Measurements from ENCODE around the gene NAXD.

DNA sequence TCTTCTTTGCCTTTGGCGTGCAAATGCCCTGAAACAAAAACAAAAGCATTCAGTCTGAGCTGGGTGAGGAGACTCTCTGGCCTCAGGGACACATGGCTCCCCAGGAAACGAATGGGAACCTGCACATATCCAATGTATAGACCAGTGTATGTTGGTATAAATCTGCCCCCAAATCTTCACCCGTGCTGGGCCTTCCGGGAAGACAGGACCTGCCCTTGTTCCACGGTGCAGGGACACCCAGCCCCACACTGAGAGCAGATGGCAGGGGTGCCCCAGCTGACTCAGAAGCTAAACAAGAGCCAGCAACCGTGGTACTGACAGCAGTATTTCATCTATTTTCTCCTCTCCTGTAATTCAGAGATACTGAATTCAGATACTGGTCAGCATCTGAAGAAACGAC lies 48.1 kb downstream of the NAXD start:
- TF ChIP-seq, protein P1, sequence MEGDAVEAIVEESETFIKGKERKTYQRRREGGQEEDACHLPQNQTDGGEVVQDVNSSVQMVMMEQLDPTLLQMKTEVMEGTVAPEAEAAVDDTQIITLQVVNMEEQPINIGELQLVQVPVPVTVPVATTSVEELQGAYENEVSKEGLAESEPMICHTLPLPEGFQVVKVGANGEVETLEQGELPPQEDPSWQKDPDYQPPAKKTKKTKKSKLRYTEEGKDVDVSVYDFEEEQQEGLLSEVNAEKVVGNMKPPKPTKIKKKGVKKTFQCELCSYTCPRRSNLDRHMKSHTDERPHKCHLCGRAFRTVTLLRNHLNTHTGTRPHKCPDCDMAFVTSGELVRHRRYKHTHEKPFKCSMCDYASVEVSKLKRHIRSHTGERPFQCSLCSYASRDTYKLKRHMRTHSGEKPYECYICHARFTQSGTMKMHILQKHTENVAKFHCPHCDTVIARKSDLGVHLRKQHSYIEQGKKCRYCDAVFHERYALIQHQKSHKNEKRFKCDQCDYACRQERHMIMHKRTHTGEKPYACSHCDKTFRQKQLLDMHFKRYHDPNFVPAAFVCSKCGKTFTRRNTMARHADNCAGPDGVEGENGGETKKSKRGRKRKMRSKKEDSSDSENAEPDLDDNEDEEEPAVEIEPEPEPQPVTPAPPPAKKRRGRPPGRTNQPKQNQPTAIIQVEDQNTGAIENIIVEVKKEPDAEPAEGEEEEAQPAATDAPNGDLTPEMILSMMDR (conservative IDR thresholded peaks at IDR 0.05; ENCODE audit: low read depth in 2 of 2) = no peak
- TF ChIP-seq POLR2AphosphoS5 (IDR thresholded peaks at IDR 0.05; ENCODE audit: low read depth) (no peak), EZH2 (IDR thresholded peaks at IDR 0.05; ENCODE audit: low read depth, unreplicated experiment) (no peak), EZH2phosphoT487 (IDR thresholded peaks at IDR 0.05; ENCODE audit: unreplicated experiment) (no peak), CREB1 (CRISPR knock-in tag; IDR thresholded peaks at IDR 0.05; ENCODE audit: low read depth) (no peak), NANOG (IDR thresholded peaks at IDR 0.05; ENCODE audit: borderline replicate concordance) (no peak), STAT1 (IDR thresholded peaks at IDR 0.05; ENCODE audit: unreplicated experiment) (no peak)
- TF ChIP-seq, protein P2, sequence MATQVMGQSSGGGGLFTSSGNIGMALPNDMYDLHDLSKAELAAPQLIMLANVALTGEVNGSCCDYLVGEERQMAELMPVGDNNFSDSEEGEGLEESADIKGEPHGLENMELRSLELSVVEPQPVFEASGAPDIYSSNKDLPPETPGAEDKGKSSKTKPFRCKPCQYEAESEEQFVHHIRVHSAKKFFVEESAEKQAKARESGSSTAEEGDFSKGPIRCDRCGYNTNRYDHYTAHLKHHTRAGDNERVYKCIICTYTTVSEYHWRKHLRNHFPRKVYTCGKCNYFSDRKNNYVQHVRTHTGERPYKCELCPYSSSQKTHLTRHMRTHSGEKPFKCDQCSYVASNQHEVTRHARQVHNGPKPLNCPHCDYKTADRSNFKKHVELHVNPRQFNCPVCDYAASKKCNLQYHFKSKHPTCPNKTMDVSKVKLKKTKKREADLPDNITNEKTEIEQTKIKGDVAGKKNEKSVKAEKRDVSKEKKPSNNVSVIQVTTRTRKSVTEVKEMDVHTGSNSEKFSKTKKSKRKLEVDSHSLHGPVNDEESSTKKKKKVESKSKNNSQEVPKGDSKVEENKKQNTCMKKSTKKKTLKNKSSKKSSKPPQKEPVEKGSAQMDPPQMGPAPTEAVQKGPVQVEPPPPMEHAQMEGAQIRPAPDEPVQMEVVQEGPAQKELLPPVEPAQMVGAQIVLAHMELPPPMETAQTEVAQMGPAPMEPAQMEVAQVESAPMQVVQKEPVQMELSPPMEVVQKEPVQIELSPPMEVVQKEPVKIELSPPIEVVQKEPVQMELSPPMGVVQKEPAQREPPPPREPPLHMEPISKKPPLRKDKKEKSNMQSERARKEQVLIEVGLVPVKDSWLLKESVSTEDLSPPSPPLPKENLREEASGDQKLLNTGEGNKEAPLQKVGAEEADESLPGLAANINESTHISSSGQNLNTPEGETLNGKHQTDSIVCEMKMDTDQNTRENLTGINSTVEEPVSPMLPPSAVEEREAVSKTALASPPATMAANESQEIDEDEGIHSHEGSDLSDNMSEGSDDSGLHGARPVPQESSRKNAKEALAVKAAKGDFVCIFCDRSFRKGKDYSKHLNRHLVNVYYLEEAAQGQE (IDR thresholded peaks at IDR 0.05; ENCODE audit: unreplicated experiment) = no peak

Data from GM23338 (cell line).